ENCODE measurements around the gene PLCB3. TPM values are rescaled to one million over a fixed set of nuclear protein-coding genes. Genes with fewer than 3 reads are reported as not detected.

Gene PLCB3
- total and polyA plus RNA-seq, 12 donors: 5.0 to 89.5 (median 41.2) TPM

GRCh38 chr11:64224151-64224890, 27.0 kb upstream of the PLCB3 start:
- no peak overlapping the region for H3K4me3 ChIP-seq

GRCh38 chr11:64224891-64225607, 26.3 kb upstream of the PLCB3 start:
- H3K9me3 ChIP-seq (replicated peaks in 1 of 3): no peaks in the 10 kb centered on the region
- H3K36me3 ChIP-seq (replicated peaks in 1 of 2): peaks cover 0 to 12% of the 10 kb centered on the region in 2 donors
- peak overlapping the region in 4 of 5 donors; percentile 71 to 92 (median 84) for H3K27ac ChIP-seq
- peaks cover 11 to 37% of the 10 kb centered on the region in 2 donors for H3K4me1 ChIP-seq (replicated peaks in 1 of 2)
- no peak for TF ChIP-seq POLR2A (IDR thresholded peaks at IDR 0.05)
- TF ChIP-seq, protein P1, sequence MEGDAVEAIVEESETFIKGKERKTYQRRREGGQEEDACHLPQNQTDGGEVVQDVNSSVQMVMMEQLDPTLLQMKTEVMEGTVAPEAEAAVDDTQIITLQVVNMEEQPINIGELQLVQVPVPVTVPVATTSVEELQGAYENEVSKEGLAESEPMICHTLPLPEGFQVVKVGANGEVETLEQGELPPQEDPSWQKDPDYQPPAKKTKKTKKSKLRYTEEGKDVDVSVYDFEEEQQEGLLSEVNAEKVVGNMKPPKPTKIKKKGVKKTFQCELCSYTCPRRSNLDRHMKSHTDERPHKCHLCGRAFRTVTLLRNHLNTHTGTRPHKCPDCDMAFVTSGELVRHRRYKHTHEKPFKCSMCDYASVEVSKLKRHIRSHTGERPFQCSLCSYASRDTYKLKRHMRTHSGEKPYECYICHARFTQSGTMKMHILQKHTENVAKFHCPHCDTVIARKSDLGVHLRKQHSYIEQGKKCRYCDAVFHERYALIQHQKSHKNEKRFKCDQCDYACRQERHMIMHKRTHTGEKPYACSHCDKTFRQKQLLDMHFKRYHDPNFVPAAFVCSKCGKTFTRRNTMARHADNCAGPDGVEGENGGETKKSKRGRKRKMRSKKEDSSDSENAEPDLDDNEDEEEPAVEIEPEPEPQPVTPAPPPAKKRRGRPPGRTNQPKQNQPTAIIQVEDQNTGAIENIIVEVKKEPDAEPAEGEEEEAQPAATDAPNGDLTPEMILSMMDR (IDR thresholded peaks at IDR 0.05): no peak
- peak in 4 of 7 donors; percentile 35 to 53 (median 46) for DNase-seq
- intact Hi-C loops (cut with DNase I): no loop called here
- peak overlapping the region in 2 of 4 donors; percentile 69 to 84 for H3K4me3 ChIP-seq
- 51 to 77% (median 55%) methylated on average over 13 to 22 of the region's 22 CpGs for WGBS, 4 donors
- H3K27me3 ChIP-seq: no peaks in the 10 kb centered on the region

More at GRCh38 chr11:64224151-64224890, 27.0 kb upstream of the PLCB3 start:
- no peak for TF ChIP-seq POLR2A (IDR thresholded peaks at IDR 0.05)
- TF ChIP-seq, protein P1 (IDR thresholded peaks at IDR 0.05): no peak
- Histone ChIP-seq H3K27me3 (no peaks in the 10 kb centered on the region), H3K4me1 (replicated peaks in 1 of 2) (peaks cover 11 to 30% of the 10 kb centered on the region in 2 donors), H3K36me3 (replicated peaks in 1 of 2) (peaks cover 0 to 12% of the 10 kb centered on the region in 2 donors), H3K9me3 (replicated peaks in 1 of 3) (no peaks in the 10 kb centered on the region), H3K27ac (peak overlapping the region in 2 of 5 donors; percentile 86 to 92)
- 78 to 91% (median 85%) methylated on average over 8 to 17 of the region's 17 CpGs for WGBS, 4 donors
- intact Hi-C loops (cut with DNase I): no loop called here
- DNase-seq: peak in 4 of 7 donors; percentile 21 to 40 (median 32)

DNA sequence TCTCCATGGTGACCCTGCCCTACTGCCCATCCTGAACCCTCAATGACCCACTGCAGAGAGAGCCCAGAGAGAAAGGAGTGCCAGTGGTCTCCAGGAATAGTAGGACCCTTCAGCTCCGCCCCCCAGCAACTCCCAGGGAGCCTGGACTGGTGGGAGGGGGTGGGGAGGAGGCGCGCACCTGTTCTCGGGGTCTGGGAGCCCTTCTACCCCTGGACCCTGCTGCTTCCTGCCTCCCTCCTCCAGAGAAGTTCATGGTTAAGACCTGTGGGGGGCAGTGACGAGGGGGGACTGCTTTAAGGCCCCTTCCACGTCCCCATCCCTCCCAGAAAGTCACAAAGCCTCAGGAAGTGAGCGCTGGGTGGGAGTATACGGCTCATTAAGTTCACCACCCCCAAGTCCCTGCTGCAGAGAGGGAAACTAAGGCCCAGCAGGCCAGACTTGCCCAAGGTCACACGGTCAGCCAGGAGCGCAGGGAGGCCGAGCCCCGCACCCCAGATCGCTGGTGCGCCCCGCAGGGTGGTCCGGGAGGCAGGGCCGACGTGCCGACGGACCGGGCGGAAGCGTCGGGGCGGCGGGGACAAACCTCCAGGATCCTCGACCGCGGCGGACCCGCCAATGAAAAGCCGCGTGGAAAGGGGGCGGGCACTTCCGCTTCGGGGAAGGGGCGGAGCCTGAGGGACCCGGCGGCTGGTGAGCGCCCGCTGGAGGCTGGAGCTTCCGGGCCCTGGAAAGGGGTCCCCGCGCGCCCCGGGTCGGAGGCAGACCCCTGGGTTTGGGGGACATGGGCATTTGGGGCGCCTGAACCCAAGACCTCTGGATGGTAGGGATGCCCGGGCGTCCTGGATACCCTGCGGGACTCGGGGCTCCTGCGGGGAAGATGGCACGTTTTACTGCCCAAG, 25.5 kb upstream of the PLCB3 start, which contains the start of the genes NUDT22 and TRPT1:
TSS of gene NUDT22 (plus strand) at position 667 of the 899 bp plus-strand sequence. CDS start 379 bp downstream, outside the sequence.
TSS of gene TRPT1 (minus strand) at position 579 of the 899 bp plus-strand sequence. CDS start at position 253, 326 bp downstream.
- intact Hi-C loops (cut with DNase I): no loop called here
- 0 to 1% (median 0%) methylated on average over 11 to 54 of the region's 54 CpGs for WGBS, 4 donors
- peak; percentile 44 to 71 for TF ChIP-seq POLR2A (IDR thresholded peaks at IDR 0.05)
- TF ChIP-seq, protein P1 (IDR thresholded peaks at IDR 0.05): peak in 1 of 6 experiments; percentile 18
- H3K36me3 ChIP-seq (replicated peaks in 1 of 2): peaks cover 0 to 12% of the 10 kb centered on the region in 2 donors
- peak within 1 kb of the TSS; percentile 66 to 92 (median 83) for H3K27ac ChIP-seq
- H3K9me3 ChIP-seq (replicated peaks in 1 of 3): no peaks in the 10 kb centered on the region
- H3K27me3 ChIP-seq: no peaks in the 10 kb centered on the region
- DNase-seq: peak; percentile 86 to 94 (median 90)
- H3K4me1 ChIP-seq (replicated peaks in 1 of 2): peaks cover 14 to 37% of the 10 kb centered on the region in 2 donors
- H3K4me3 ChIP-seq: peak within 1 kb of the TSS; percentile 69 to 84 (median 74)
